ENCODE data around the gene GSTA2.
"Not testable (repeated sequence)": the region's sequence is repeated elsewhere in the genome, so short reads cannot be mapped to it uniquely, and the experiment has no call there.

GRCh38 chr6:52714761-52715160, 48.5 kb downstream of the GSTA2 start:
- not testable (repeated sequence) for TF ChIP-seq CTCF (IDR thresholded peaks at IDR 0.05 in 4 of 5, conservative IDR thresholded peaks at IDR 0.05 in 1 of 5); POLR2A (IDR thresholded peaks at IDR 0.05)

Data from gastrocnemius medialis (tissue), 4 donors.